Neural progenitor cell (in vitro differentiated cells): ENCODE data around the gene TAS2R14. TPM values are rescaled to one million over a fixed set of nuclear protein-coding genes. Genes with fewer than 3 reads are reported as not detected.

Experiments
- DNase-seq: peaks from one replicate; pipeline ENCODE4 v3.0.0-alpha.2; 2016; ENCODE audit warnings: low spot score
- H2AFZ ChIP-seq: fragments of 200-600 bp; sonication (generic); replicated peaks from 2 replicates; pipeline ENCODE4 v1.6.1; 2016; ENCODE audit warnings: antibody characterized with exemption
- H3F3A ChIP-seq: fragments of 200-600 bp; sonication (generic); 2 replicates; pipeline ENCODE4 v1.6.1; 2016; ENCODE audit warnings: antibody characterized with exemption, low read depth
- H3K27ac ChIP-seq: fragments of 200-600 bp; sonication (generic); 2 replicates; pipeline ENCODE4 v1.5.1; 2016; ENCODE audit warnings: mild to moderate bottlenecking
- H3K27me3 ChIP-seq: fragments of 200-600 bp; sonication (generic); 2 replicates; pipeline ENCODE4 v1.6.1; 2016; ENCODE audit warnings: mild to moderate bottlenecking, moderate library complexity
- H3K36me3 ChIP-seq: fragments of 200-600 bp; sonication (generic); 2 replicates; pipeline ENCODE4 v1.5.1; 2016
- H3K4me1 ChIP-seq: fragments of 200-600 bp; sonication (generic); 2 replicates; pipeline ENCODE4 v1.6.1; 2016; ENCODE audit warnings: mixed run types
- H3K4me2 ChIP-seq: fragments of 200-600 bp; sonication (generic); 2 replicates; pipeline ENCODE4 v1.6.1; 2016
- H3K4me3 ChIP-seq: fragments of 200-600 bp; sonication (generic); 2 replicates; pipeline ENCODE4 v1.5.1; 2016
- H3K79me2 ChIP-seq: fragments of 200-600 bp; sonication (generic); 2 replicates; pipeline ENCODE4 v1.6.1; 2016; ENCODE audit warnings: low read depth
- H3K9ac ChIP-seq: fragments of 200-600 bp; sonication (generic); 2 replicates; pipeline ENCODE4 v1.6.1; 2016
- H3K9me3 ChIP-seq: fragments of 200-600 bp; sonication (generic); 2 replicates; pipeline ENCODE4 v1.5.1; 2016; ENCODE audit warnings: low read depth
- H4K20me1 ChIP-seq: fragments of 200-600 bp; sonication (generic); 2 replicates; pipeline ENCODE4 v1.6.1; 2016; ENCODE audit warnings: low read depth
- H3K27ac Mint-ChIP-seq: 3 replicates; pipeline ENCODE4 v1.8.0; 2021; ENCODE audit warnings: mixed read lengths
- H3K27me3 Mint-ChIP-seq: 2 replicates; pipeline ENCODE4 v1.8.0; 2022; ENCODE audit warnings: low read depth, mild to moderate bottlenecking, inconsistent platforms, moderate library complexity, mixed read lengths; ENCODE audit not compliant: insufficient read depth
- H3K36me3 Mint-ChIP-seq: 3 replicates; pipeline ENCODE4 v1.8.0; 2021; ENCODE audit warnings: mixed read lengths
- H3K4me1 Mint-ChIP-seq: 3 replicates; pipeline ENCODE4 v1.8.0; 2021; ENCODE audit warnings: mixed read lengths
- H3K4me3 Mint-ChIP-seq: 3 replicates; pipeline ENCODE4 v1.8.0; 2021; ENCODE audit warnings: mild to moderate bottlenecking, moderate library complexity, mixed read lengths
- H3K9me3 Mint-ChIP-seq: 3 replicates; pipeline ENCODE4 v1.8.0; 2020; ENCODE audit warnings: mixed read lengths
- CTCF ChIP-seq: fragments of 200-600 bp; sonication (generic); IDR thresholded peaks from 2 replicates; pipeline ENCODE4 v1.5.1; 2017; ENCODE audit warnings: antibody characterized with exemption, mild to moderate bottlenecking
- EZH2 ChIP-seq: fragments of 200-600 bp; sonication (generic); IDR thresholded peaks from 2 replicates; pipeline ENCODE4 v1.6.1; 2017; ENCODE audit warnings: antibody characterized with exemption, mild to moderate bottlenecking, moderate library complexity
- EZH2phosphoT487 ChIP-seq: fragments of 200-600 bp; sonication (generic); IDR thresholded peaks from 2 replicates; pipeline ENCODE4 v1.6.1; 2017; ENCODE audit warnings: antibody characterized with exemption
- total RNA-seq: library from RNA; depleted of rRNA; stranded (reverse); fragments of >200 nt; gene quantifications from 2 replicates; pipeline ENCODE4 v1.2.3, GENCODE V29; 2015; ENCODE audit warnings: low replicate concordance

The TAS2R14 gene
- total RNA-seq, 1 donor from 2014 or later = 7.0 TPM

- H3K9me3 Mint-ChIP-seq = peaks cover 46% of the 10 kb centered on the region
- Histone ChIP-seq H2AFZ (no peak overlapping the region), H3K27ac (no peak overlapping the region), H3K4me2 (no peak overlapping the region), H3K4me3 (no peak overlapping the region), H3K9ac (no peak overlapping the region), H3K36me3 (peaks cover 11% of the 10 kb centered on the region), H3K27me3 (no peaks in the 10 kb centered on the region), H3F3A (no peaks in the 10 kb centered on the region), H3K79me2 (peaks cover 6% of the 10 kb centered on the region), H4K20me1 (no peaks in the 10 kb centered on the region), H3K9me3 (peaks cover 4% of the 10 kb centered on the region), H3K4me1 (no peaks in the 10 kb centered on the region)
- peaks cover 8% of the 10 kb centered on the region for H3K27me3 Mint-ChIP-seq
- peaks cover 29% of the 10 kb centered on the region for H3K36me3 Mint-ChIP-seq
- no peak overlapping the region for H3K27ac Mint-ChIP-seq
- no peak for TF ChIP-seq EZH2phosphoT487
- no peak overlapping the region for H3K4me3 Mint-ChIP-seq
- H3K4me1 Mint-ChIP-seq = no peaks in the 10 kb centered on the region
- DNase-seq = no peak
Measured at GRCh38 chr12:10900530-10900929, 38.5 kb downstream of the TAS2R14 start.

GRCh38 chr12:10896854-10897253 lies 42.2 kb downstream of the TAS2R14 start:
- Histone ChIP-seq H3F3A (no peaks in the 10 kb centered on the region), H3K27me3 (no peaks in the 10 kb centered on the region), H3K79me2 (no peaks in the 10 kb centered on the region), H3K27ac (no peak overlapping the region), H3K9me3 (no peaks in the 10 kb centered on the region), H3K4me1 (no peaks in the 10 kb centered on the region), H3K4me3 (no peak overlapping the region), H3K36me3 (no peaks in the 10 kb centered on the region), H3K4me2 (no peak overlapping the region), H4K20me1 (no peaks in the 10 kb centered on the region), H3K9ac (no peak overlapping the region), H2AFZ (no peak overlapping the region)
- H3K9me3 Mint-ChIP-seq = peaks cover 13% of the 10 kb centered on the region
- no peak overlapping the region for H3K27ac Mint-ChIP-seq
- peaks cover 7% of the 10 kb centered on the region for H3K27me3 Mint-ChIP-seq
- H3K4me1 Mint-ChIP-seq = no peaks in the 10 kb centered on the region
- no peak for DNase-seq
- H3K36me3 Mint-ChIP-seq = peaks cover 18% of the 10 kb centered on the region
- no peak overlapping the region for H3K4me3 Mint-ChIP-seq
- no peak for TF ChIP-seq CTCF
- TF ChIP-seq EZH2 = no peak
- no peak for TF ChIP-seq EZH2phosphoT487

- H2AFZ ChIP-seq = no peak overlapping the region
- H3K4me2 ChIP-seq = no peak overlapping the region
- no peaks in the 10 kb centered on the region for H4K20me1 ChIP-seq
- H3K9me3 ChIP-seq = no peaks in the 10 kb centered on the region
- H3K4me1 ChIP-seq = no peaks in the 10 kb centered on the region
- H3K9ac ChIP-seq = no peak overlapping the region
- Mint-ChIP-seq H3K27ac (no peak overlapping the region), H3K4me1 (peaks cover 3% of the 10 kb centered on the region), H3K36me3 (peaks cover 15% of the 10 kb centered on the region), H3K4me3 (no peak overlapping the region), H3K27me3 (peaks cover 3% of the 10 kb centered on the region), H3K9me3 (no peaks in the 10 kb centered on the region)
- no peaks in the 10 kb centered on the region for H3K27me3 ChIP-seq
- no peak for TF ChIP-seq EZH2
- H3K4me3 ChIP-seq = no peak overlapping the region
- H3K27ac ChIP-seq = no peak overlapping the region
- H3F3A ChIP-seq = no peaks in the 10 kb centered on the region
- H3K36me3 ChIP-seq = no peaks in the 10 kb centered on the region
- no peaks in the 10 kb centered on the region for H3K79me2 ChIP-seq
- no peak for DNase-seq
Measured at GRCh38 chr12:10891937-10892336, 47.1 kb downstream of the TAS2R14 start.

- no peaks in the 10 kb centered on the region for H4K20me1 ChIP-seq
Measured at GRCh38 chr12:10889226-10889625, 49.8 kb downstream of the TAS2R14 start.

More at GRCh38 chr12:10889226-10889625, 49.8 kb downstream of the TAS2R14 start:
- DNase-seq = no peak
- Histone ChIP-seq H3K79me2 (no peaks in the 10 kb centered on the region), H3K27me3 (no peaks in the 10 kb centered on the region), H3K36me3 (no peaks in the 10 kb centered on the region), H3K9ac (no peak overlapping the region), H3K4me2 (no peak overlapping the region), H2AFZ (no peak overlapping the region), H3F3A (no peaks in the 10 kb centered on the region), H3K27ac (no peak overlapping the region), H3K4me3 (no peak overlapping the region), H3K4me1 (no peaks in the 10 kb centered on the region), H3K9me3 (no peaks in the 10 kb centered on the region)
- H3K9me3 Mint-ChIP-seq = no peaks in the 10 kb centered on the region
- peaks cover 3% of the 10 kb centered on the region for H3K4me1 Mint-ChIP-seq
- H3K27me3 Mint-ChIP-seq = peaks cover 3% of the 10 kb centered on the region
- peaks cover 13% of the 10 kb centered on the region for H3K36me3 Mint-ChIP-seq
- no peak for TF ChIP-seq CTCF
- no peak for TF ChIP-seq EZH2phosphoT487
- no peak for TF ChIP-seq EZH2
- H3K27ac Mint-ChIP-seq = no peak overlapping the region
- H3K4me3 Mint-ChIP-seq = no peak overlapping the region

Other genes starting within 250 kb of the TAS2R14 start
- 78.9 and 123 TPM in 2 replicates for gene YBX3, start 215.9 kb downstream of the TAS2R14 start, total RNA-seq
- not detected in 2 replicates for gene TAS2R7, start 136.6 kb downstream of the TAS2R14 start, total RNA-seq
- gene TAS2R8, start 132.0 kb downstream of the TAS2R14 start, total RNA-seq = 0.22 TPM in 1 of 2 replicates, not detected in the other
- gene TAS2R9, start 129.1 kb downstream of the TAS2R14 start, total RNA-seq = not detected in 2 replicates
- 0.87 and 1.4 TPM in 2 replicates for gene TAS2R10, start 112.9 kb downstream of the TAS2R14 start, total RNA-seq
- 0.69 and 2.6 TPM in 2 replicates for gene PRR4, start 89.8 kb downstream of the TAS2R14 start, total RNA-seq
- gene PRH1, start 55.0 kb downstream of the TAS2R14 start, total RNA-seq = 24.1 and 30.3 TPM in 2 replicates
- 2.0 and 2.4 TPM in 2 replicates for gene TAS2R13, start 29.7 kb downstream of the TAS2R14 start, total RNA-seq
- gene PRH2, start 10.0 kb downstream of the TAS2R14 start, total RNA-seq = not detected in 2 replicates
- 2.4 and 12.1 TPM in 2 replicates for gene TAS2R50, start 47.6 kb upstream of the TAS2R14 start, total RNA-seq
- 6.4 and 7.4 TPM in 2 replicates for gene TAS2R20, start 59.0 kb upstream of the TAS2R14 start, total RNA-seq
- gene TAS2R19, start 83.4 kb upstream of the TAS2R14 start, total RNA-seq = 7.7 and 9.7 TPM in 2 replicates
- gene TAS2R31, start 92.1 kb upstream of the TAS2R14 start, total RNA-seq = 7.8 and 13.2 TPM in 2 replicates
- gene TAS2R46, start 123.0 kb upstream of the TAS2R14 start, total RNA-seq = 1.9 and 3.5 TPM in 2 replicates
- 2.5 and 4.0 TPM in 2 replicates for gene TAS2R43, start 153.1 kb upstream of the TAS2R14 start, total RNA-seq
- gene TAS2R30, start 195.4 kb upstream of the TAS2R14 start, total RNA-seq = 7.9 and 13.1 TPM in 2 replicates
- 11.6 and 16.3 TPM in 2 replicates for gene SMIM10L1, start 231.9 kb upstream of the TAS2R14 start, total RNA-seq
- not detected in 2 replicates for gene TAS2R42, start 247.7 kb upstream of the TAS2R14 start, total RNA-seq